Coronary artery (tissue), 2 donors: ENCODE data around the gene CARHSP1.

ENCODE experiments used
- DNase-seq: peaks from one replicate; pipeline ENCODE4 v3.0.0-alpha.2; 2017; ENCODE audit warnings: low spot score
- H3K27ac ChIP-seq, 2 donors: fragments of 200-600 bp; sonication (generic); one replicate each; pipeline ENCODE4 v1.5.1; 2016 to 2019
- H3K4me3 ChIP-seq: fragments of 200-600 bp; sonication (generic); 2 replicates; pipeline ENCODE4 v1.5.1; 2016; ENCODE audit warnings: mild to moderate bottlenecking, moderate library complexity
- TF ChIP-seq, protein P1 (sequence below): fragments of 200-600 bp; sonication (generic); IDR thresholded peaks from one replicate; pipeline ENCODE4 v1.5.1; 2019; ENCODE audit warnings: antibody characterized with exemption

CARHSP1 gene

GRCh38 chr16:8831871-8832716 is 36.7 kb downstream of the CARHSP1 start:
- TF ChIP-seq, protein P1, sequence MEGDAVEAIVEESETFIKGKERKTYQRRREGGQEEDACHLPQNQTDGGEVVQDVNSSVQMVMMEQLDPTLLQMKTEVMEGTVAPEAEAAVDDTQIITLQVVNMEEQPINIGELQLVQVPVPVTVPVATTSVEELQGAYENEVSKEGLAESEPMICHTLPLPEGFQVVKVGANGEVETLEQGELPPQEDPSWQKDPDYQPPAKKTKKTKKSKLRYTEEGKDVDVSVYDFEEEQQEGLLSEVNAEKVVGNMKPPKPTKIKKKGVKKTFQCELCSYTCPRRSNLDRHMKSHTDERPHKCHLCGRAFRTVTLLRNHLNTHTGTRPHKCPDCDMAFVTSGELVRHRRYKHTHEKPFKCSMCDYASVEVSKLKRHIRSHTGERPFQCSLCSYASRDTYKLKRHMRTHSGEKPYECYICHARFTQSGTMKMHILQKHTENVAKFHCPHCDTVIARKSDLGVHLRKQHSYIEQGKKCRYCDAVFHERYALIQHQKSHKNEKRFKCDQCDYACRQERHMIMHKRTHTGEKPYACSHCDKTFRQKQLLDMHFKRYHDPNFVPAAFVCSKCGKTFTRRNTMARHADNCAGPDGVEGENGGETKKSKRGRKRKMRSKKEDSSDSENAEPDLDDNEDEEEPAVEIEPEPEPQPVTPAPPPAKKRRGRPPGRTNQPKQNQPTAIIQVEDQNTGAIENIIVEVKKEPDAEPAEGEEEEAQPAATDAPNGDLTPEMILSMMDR = no peak
- H3K4me3 ChIP-seq = no peak overlapping the region
- H3K27ac ChIP-seq = no peak overlapping the region
- no peak for DNase-seq

DNA sequence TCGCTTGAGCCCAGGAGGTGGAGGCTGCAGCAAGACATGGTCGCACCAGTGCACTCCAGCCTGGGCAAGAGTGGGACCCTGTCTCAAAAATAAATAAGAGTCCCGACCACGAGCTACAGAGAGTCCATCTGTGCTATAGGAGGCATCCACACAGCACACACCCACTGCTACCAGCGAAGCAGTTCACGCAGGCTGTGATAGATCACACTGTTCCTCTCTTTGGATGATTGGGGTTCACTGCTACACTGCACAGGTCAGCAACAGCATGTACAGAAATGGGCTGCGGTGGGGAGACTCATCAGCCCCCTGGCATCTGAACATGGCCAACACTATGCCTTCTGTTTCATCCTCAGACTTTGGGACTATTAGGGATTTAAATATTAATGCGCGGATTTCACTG is 37.4 kb downstream of the CARHSP1 start:
- TF ChIP-seq, protein P1 = no peak
- no peak for DNase-seq
- Histone ChIP-seq H3K27ac (no peak overlapping the region), H3K4me3 (no peak overlapping the region)

DNA sequence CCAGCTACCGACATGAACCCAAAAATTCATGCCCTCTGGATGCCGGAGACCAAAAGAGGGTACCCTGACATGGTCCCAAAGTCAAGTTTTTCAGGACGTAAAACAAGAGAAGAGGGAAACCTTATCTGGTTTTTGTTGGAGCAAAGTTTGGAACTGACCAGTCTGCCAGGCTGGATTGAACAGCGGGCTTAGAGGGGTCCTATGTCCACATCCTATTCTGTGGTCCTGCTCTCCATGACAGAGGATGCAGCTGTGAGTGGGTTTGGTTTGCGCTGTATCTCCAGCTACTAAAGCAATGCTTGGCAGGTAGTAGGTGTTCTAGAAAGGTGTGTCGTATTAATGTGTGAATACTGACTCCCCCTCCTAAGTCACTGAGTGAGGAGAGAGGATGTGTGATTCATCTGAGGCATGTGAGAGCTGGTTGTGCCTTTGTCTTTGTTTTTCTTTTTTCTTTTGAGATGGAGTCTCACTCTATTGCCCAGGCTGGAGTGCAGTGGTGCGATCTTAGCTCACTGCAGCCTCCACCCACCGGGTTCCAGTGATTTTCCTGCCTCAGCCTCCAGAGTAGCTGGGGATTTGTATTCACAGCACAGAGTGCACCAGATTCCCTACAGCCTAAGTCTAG is 40.2 kb downstream of the CARHSP1 start:
- no peak for DNase-seq
- Histone ChIP-seq H3K4me3 (no peak overlapping the region), H3K27ac (no peak overlapping the region)
- TF ChIP-seq, protein P1 = no peak

DNA sequence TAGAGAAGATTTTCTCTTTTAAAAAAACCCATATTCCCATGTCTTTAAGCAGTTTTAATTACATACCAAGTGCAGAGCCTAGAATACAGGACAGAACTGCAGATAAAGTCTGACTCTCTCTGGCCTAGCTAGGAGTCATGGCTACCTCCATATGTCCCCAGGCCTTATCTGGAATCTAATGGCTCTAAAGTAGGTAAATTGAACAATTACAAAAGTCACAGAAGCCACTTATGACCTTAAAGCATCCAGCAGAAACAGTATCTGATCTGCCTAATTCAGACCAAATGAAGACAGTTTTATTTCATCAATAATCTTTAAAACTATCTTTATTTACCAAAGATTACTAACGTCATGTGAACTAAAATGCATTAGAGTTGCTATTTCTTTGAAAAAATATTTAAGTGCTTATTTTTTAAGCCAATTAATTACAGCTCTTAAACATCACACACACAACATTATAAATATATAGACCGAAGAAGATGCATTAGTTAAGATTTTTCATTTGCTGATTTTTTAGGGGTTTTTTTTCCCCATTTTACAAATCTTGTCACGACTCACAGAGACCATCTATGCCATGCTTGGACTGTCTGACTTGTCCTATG is 42.4 kb downstream of the CARHSP1 start:
- no peak for DNase-seq
- no peak overlapping the region for H3K27ac ChIP-seq
- TF ChIP-seq, protein P1 = no peak
- no peak overlapping the region for H3K4me3 ChIP-seq

- no peak for DNase-seq
- Histone ChIP-seq H3K4me3 (no peak overlapping the region), H3K27ac (no peak overlapping the region)
- TF ChIP-seq, protein P1 = no peak
These were observed 46.4 kb downstream of the CARHSP1 start for GRCh38 chr16:8822403-8822802.

DNA sequence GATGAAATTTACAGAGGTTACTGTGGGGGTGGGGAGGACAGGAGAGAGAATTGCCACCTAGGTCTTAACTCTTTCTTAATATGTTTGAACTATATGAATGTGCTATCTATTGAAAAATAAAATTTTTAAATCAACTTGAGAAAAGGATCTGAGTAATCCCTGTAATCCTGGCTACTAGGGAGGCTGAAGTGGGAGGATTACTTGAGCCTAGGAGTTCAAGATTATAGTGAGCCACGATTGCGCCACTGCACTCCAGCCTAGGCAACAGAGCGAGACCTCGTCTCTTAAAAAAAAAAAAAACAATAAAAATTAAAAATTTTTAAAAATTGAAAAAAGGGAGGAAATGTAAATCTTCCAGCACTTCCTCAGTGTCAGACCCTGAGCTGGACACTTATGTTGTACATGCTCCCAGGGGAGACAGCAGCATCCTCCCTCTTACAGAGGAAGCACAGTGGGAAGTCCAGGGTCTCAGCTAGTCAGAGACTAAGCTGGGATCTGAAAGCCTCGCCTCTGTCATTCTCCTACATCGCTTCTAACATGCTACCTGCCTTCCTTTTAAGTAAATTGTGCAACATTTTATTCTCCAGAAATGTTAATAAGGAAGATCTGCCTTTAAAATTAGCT is 49.3 kb downstream of the CARHSP1 start:
- no peak overlapping the region for H3K27ac ChIP-seq
- TF ChIP-seq, protein P1 = no peak
- no peak for DNase-seq
- no peak overlapping the region for H3K4me3 ChIP-seq
